ENCODE data around the gene IL34. TPM values are rescaled to one million over a fixed set of nuclear protein-coding genes. Genes with fewer than 3 reads are reported as not detected.
A peak's percentile ranks its signal among the peaks of the same experiment; 100 is the strongest.

Gene IL34
- total and polyA plus RNA-seq, 9 donors: 6.2 to 10.9 (median 8.1) TPM

DNA sequence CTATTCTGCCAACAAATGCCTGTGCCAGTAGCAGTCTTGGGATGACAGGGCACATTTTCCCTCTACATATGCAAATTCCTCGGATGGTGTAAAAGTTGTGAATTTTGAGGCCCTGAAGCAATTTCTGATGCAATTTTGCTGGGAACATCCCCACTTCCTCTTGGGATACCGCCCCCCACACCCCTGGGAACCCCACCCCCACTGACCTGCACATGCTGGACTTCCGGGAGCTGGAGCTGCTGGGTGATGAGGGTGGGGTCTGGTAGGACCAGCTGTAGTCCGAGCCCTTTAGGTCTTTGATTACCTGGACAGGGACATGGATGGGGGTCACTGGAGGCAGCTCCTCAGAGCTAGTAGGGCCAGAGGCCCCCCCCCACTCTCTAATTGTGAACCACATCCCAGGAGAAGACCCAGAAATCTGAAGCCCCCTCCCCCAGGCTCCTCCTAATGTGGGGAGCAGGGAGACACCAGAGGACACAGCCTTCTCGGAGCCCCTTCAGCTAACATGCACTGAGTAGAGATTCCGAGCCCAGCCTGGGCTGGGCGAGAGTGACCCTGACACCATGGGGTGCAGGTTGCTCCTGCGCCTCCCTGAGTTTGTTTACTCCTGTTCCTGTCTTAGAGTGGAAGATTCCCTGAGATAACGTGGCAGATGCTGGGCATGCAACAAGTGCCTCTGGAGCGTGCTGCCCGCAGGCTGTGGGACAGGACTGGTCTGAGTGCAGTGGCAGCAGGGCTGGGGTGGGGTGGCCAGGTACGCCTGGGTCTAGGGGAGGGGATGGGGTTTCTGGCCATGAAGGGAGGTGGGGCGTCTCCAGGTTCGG, 30.5 kb downstream of the IL34 start:
- WGBS (ENCODE audit: insufficient coverage): 93% methylated on average over 8 of the region's 14 CpGs
- no peak overlapping the region for H3K4me3 ChIP-seq (ENCODE audit: low read length)
- peaks cover 84% of the 10 kb centered on the region for H3K36me3 ChIP-seq (ENCODE audit: control insufficient read depth, insufficient read depth, low read length)
- H3K27me3 ChIP-seq (ENCODE audit: control insufficient read depth, insufficient read depth, low read length): no peaks in the 10 kb centered on the region
- H3K9me3 ChIP-seq (replicated peaks; ENCODE audit: control insufficient read depth, low read depth, low read length): no peaks in the 10 kb centered on the region
- H3K4me1 ChIP-seq (ENCODE audit: control insufficient read depth, insufficient read depth, low read length): peaks cover 22% of the 10 kb centered on the region
- peak; percentile 9 for DNase-seq
- H3K27ac ChIP-seq (ENCODE audit: low read length): no peak overlapping the region

DNA sequence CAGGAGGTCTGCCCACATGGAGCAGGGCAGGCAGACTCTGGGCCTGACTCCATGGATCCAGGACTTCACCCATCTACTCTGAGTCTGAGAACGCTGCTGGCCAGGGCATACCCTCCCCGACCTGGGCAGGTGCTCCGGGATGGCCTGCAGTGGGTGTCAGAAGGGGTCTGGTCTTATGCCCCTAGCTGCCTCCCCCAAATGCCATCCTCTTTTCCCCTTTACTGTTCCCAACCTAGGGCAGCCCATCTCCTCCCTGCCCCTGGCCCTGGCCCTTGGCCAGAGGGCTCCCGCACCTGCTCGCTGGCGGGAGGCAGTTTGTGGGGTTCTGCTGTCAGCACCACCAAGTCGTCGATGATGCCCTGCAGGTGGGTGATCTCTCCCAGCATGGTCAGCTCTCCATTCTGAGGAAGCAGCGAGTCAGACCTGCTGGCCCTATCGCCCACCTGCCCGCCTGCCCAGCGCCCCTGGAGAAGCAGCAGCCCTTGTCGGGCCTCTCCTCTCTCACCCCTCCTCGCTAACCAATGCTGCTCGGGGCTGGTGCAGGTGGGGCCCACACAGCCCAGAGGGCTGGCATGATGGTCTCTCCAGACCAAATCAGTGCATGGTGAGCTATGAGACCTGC, 31.3 kb downstream of the IL34 start:
- peaks cover 30% of the 10 kb centered on the region for H3K4me1 ChIP-seq (ENCODE audit: control insufficient read depth, insufficient read depth, low read length)
- 83% methylated on average over 11 of the region's 15 CpGs for WGBS (ENCODE audit: insufficient coverage)

DNA sequence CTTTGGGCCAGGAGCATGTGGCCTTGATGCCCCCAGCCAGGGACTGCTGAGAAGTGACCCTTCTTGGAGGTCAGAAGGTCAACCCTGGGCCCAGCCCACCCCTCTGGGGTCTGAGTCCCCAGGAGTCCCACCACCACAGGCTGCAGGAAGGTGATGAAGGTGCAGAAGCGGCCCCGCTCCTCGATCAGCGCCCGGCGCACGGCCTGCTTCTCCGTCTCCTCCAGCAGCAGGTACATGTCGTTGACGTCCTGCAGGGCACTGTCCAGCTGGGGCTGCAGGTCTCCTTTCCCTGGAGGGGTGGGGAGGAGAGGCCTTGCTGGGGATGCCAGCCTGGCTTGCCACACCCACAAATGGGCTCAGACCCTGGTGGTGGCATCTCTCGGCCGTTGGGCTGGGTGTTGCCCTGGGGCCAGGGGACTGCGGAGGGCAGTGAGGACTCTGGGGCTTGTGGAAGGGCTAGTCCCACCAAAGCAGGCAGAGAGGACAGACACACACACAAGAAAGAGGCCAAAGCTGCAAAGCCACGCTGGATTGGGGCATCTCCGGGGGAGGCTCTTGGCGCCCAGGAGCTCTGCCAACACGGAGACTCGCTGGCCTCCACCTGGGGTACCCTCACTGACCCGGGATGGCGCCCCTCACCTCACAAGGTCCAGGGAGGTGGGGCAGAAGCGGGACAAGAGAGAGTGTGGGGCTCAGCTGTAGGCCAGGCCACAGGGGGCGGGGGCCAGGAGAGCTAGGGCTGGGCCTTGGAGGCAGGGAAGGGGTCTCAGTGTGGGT, 31.9 kb downstream of the IL34 start:
- Histone ChIP-seq H3K9me3 (replicated peaks; ENCODE audit: control insufficient read depth, low read depth, low read length) (no peaks in the 10 kb centered on the region), H3K36me3 (ENCODE audit: control insufficient read depth, insufficient read depth, low read length) (peaks cover 89% of the 10 kb centered on the region), H3K27me3 (ENCODE audit: control insufficient read depth, insufficient read depth, low read length) (no peaks in the 10 kb centered on the region), H3K4me1 (ENCODE audit: control insufficient read depth, insufficient read depth, low read length) (peaks cover 37% of the 10 kb centered on the region), H3K4me3 (ENCODE audit: low read length) (no peak overlapping the region), H3K27ac (ENCODE audit: low read length) (no peak overlapping the region)
- WGBS (ENCODE audit: insufficient coverage): 97% methylated on average over 18 of the region's 22 CpGs
- DNase-seq: peak; percentile 7

More for the DNA sequence above, 31.3 kb downstream of the IL34 start:
- H3K27me3 ChIP-seq (ENCODE audit: control insufficient read depth, insufficient read depth, low read length): no peaks in the 10 kb centered on the region
- DNase-seq: peak; percentile 9
- no peak overlapping the region for H3K27ac ChIP-seq (ENCODE audit: low read length)
- H3K36me3 ChIP-seq (ENCODE audit: control insufficient read depth, insufficient read depth, low read length): peaks cover 88% of the 10 kb centered on the region
- no peaks in the 10 kb centered on the region for H3K9me3 ChIP-seq (replicated peaks; ENCODE audit: control insufficient read depth, low read depth, low read length)
- H3K4me3 ChIP-seq (ENCODE audit: low read length): no peak overlapping the region

- DNase-seq: peak; percentile 5
- Histone ChIP-seq H3K4me1 (ENCODE audit: control insufficient read depth, insufficient read depth, low read length) (peaks cover 44% of the 10 kb centered on the region), H3K27me3 (ENCODE audit: control insufficient read depth, insufficient read depth, low read length) (no peaks in the 10 kb centered on the region), H3K9me3 (replicated peaks; ENCODE audit: control insufficient read depth, low read depth, low read length) (no peaks in the 10 kb centered on the region), H3K4me3 (ENCODE audit: low read length) (no peak overlapping the region), H3K27ac (ENCODE audit: low read length) (no peak overlapping the region), H3K36me3 (ENCODE audit: control insufficient read depth, insufficient read depth, low read length) (peaks cover 92% of the 10 kb centered on the region)
- 72% methylated on average over 26 of the region's 31 CpGs for WGBS (ENCODE audit: insufficient coverage)
Measured at GRCh38 chr16:70678898-70679670, 32.7 kb downstream of the IL34 start.

DNA sequence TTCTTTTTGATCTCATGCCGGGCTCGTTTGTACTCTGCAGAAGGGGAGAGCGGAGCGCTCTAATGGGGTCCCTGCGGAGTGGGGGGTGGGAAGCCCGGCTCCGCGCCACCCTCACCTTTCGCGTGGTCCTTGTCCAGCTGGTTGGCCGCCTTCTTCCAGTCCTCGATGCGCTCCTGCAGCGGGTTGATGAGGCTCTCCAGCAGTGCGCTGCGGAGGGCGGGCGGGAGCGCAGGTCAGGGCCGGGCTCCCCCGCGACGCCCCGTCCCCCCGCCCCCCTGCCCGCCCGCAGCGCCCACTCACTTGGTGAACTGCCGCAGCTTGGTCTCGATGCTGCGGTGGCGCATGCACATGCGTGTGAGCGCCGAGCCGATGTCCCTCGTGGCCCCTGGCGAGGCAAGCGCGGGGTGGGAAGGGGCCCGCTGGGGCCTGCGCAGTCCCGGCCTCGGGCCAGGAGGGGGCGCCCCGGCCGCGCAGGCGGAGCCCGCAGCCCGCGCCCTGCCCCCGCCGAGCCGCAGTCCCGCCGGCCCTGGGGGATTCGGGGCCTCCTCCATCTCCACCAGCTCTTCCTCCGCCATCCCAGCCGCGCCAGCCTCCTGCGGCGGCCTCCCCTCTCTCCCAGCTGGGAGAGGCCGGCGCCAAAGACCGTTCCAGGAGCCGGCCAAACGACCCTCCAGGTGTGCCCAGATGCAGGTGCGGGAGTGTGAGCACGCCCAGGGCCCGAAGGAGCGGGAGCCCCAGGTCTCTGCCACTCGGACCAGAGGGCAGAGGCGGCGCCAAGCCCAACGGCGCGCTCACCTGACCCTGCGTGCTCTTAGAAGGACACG, 33.5 kb downstream of the IL34 start:
- Histone ChIP-seq H3K27ac (ENCODE audit: low read length) (no peak overlapping the region), H3K36me3 (ENCODE audit: control insufficient read depth, insufficient read depth, low read length) (peaks cover 84% of the 10 kb centered on the region), H3K4me1 (ENCODE audit: control insufficient read depth, insufficient read depth, low read length) (peaks cover 52% of the 10 kb centered on the region), H3K4me3 (ENCODE audit: low read length) (no peak overlapping the region), H3K9me3 (replicated peaks; ENCODE audit: control insufficient read depth, low read depth, low read length) (no peaks in the 10 kb centered on the region), H3K27me3 (ENCODE audit: control insufficient read depth, insufficient read depth, low read length) (no peaks in the 10 kb centered on the region)
- no peak for DNase-seq
- WGBS (ENCODE audit: insufficient coverage): 37% methylated on average over 70 of the region's 80 CpGs

GRCh38 chr16:70680495-70681381, 34.4 kb downstream of the IL34 start:
- Histone ChIP-seq H3K4me3 (ENCODE audit: low read length) (no peak overlapping the region), H3K4me1 (ENCODE audit: control insufficient read depth, insufficient read depth, low read length) (peaks cover 56% of the 10 kb centered on the region), H3K27ac (ENCODE audit: low read length) (peak overlapping the region; percentile 20), H3K36me3 (ENCODE audit: control insufficient read depth, insufficient read depth, low read length) (peaks cover 76% of the 10 kb centered on the region), H3K27me3 (ENCODE audit: control insufficient read depth, insufficient read depth, low read length) (no peaks in the 10 kb centered on the region), H3K9me3 (replicated peaks; ENCODE audit: control insufficient read depth, low read depth, low read length) (no peaks in the 10 kb centered on the region)
- 73% methylated on average over 10 of the region's 18 CpGs for WGBS (ENCODE audit: insufficient coverage)
- no peak for DNase-seq

DNA sequence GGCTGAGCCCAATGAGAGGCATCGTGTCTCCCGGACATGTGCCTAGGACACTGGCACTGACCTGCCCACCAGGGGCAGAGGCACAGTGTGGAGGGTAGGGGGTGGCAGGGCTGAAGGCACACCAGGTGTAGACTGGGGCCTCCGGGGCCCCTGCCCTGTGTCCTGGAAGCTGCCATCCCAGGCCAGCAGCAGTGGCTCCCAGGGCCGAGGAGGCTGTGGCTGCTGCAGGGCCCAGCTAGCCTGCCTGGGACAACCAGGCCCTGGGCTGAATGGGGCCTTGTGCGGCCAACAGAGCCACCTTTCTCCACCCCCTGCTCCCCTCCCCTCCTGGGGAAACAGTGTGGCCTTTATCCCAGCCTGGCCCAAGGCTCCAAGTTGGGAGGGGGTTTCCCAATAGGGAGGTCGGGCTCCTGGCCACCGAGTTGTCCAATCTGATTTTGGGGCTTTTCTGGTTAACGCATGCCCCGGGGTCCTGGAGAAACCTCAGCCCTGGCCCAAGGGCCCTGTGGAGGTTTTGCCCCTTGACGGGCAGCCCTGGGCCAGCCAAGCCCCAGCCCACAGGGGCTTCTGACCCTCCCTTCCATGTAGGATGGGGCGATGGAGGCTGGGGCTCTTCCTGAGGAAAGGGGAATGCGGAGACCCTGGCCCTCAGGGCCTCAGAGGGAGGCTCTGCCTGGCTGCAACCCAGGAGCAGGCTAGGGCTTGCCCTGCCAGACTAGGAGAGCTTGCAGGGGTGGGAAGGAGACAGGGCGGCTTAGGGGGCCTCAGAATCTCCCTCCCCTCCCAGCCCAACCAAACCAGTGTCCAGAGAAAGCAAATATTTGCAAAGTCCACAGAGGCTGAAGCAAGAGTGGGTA, 35.3 kb downstream of the IL34 start:
- 66% methylated on average over 4 of the region's 13 CpGs for WGBS (ENCODE audit: insufficient coverage)
- Histone ChIP-seq H3K4me3 (ENCODE audit: low read length) (no peak overlapping the region), H3K36me3 (ENCODE audit: control insufficient read depth, insufficient read depth, low read length) (peaks cover 67% of the 10 kb centered on the region), H3K9me3 (replicated peaks; ENCODE audit: control insufficient read depth, low read depth, low read length) (no peaks in the 10 kb centered on the region), H3K27ac (ENCODE audit: low read length) (peak overlapping the region; percentile 20), H3K27me3 (ENCODE audit: control insufficient read depth, insufficient read depth, low read length) (no peaks in the 10 kb centered on the region), H3K4me1 (ENCODE audit: control insufficient read depth, insufficient read depth, low read length) (peaks cover 57% of the 10 kb centered on the region)
- DNase-seq: no peak
